HEK293T (cell line): ENCODE measurements around the gene GMDS.

Experiments
- CTCF ChIA-PET: fragments of 350-600 bp; formaldehyde crosslinking; extraction: SDS; loops from one replicate; lab custom pipeline; 2021; ENCODE audit warnings: antibody characterized with exemption, inconsistent platforms; lab: Yijun Ruan, JAX
- POLR2A ChIA-PET: fragments of 350-600 bp; formaldehyde crosslinking; extraction: SDS; loops from one replicate; lab custom pipeline; 2020; ENCODE audit warnings: antibody characterized with exemption, inconsistent platforms; lab: Yijun Ruan, JAX
- DNase-seq: peaks from one replicate; pipeline ENCODE4 v3.0.0; 2012; ENCODE audit warnings: mixed read lengths; ENCODE audit errors: extremely low spot score
- ARNT ChIP-seq: fragments of 450-650 bp; IDR thresholded peaks from 2 replicates; pipeline ENCODE4 v1.6.1; 2017; ENCODE audit warnings: mild to moderate bottlenecking
- BHLHE40 ChIP-seq: fragments of 450-650 bp; IDR thresholded peaks from 2 replicates; pipeline ENCODE4 v1.6.1; 2016; ENCODE audit warnings: mild to moderate bottlenecking, moderate library complexity, borderline replicate concordance
- CTBP1 ChIP-seq: fragments of 450-650 bp; IDR thresholded peaks from 2 replicates; pipeline ENCODE4 v1.6.1; 2016; ENCODE audit warnings: borderline replicate concordance
- ELF4 ChIP-seq: fragments of 450-650 bp; IDR thresholded peaks from 2 replicates; pipeline ENCODE4 v1.6.1; 2017; ENCODE audit warnings: antibody characterized with exemption
- FOXA1 ChIP-seq: fragments of 450-650 bp; IDR thresholded peaks from 2 replicates; pipeline ENCODE4 v1.6.1; 2016; ENCODE audit warnings: mild to moderate bottlenecking
- FOXK2 ChIP-seq: fragments of 450-650 bp; IDR thresholded peaks from 2 replicates; pipeline ENCODE4 v1.6.1; 2016; ENCODE audit warnings: mild to moderate bottlenecking
- FOXM1 ChIP-seq: fragments of 450-650 bp; IDR thresholded peaks from 2 replicates; pipeline ENCODE4 v1.6.1; 2017; ENCODE audit warnings: mild to moderate bottlenecking, borderline replicate concordance
- HDGF ChIP-seq: fragments of 450-650 bp; IDR thresholded peaks from 2 replicates; pipeline ENCODE4 v1.6.1; 2017; ENCODE audit warnings: antibody characterized with exemption, borderline replicate concordance
- L3MBTL2 ChIP-seq: fragments of 450-650 bp; conservative IDR thresholded peaks from 2 replicates; pipeline ENCODE4 v1.6.1; 2016; ENCODE audit warnings: mild to moderate bottlenecking
- LEF1 ChIP-seq: fragments of 450-650 bp; IDR thresholded peaks from 2 replicates; pipeline ENCODE4 v1.6.1; 2017; ENCODE audit warnings: mild to moderate bottlenecking, borderline replicate concordance
- NFRKB ChIP-seq: fragments of 450-650 bp; IDR thresholded peaks from 2 replicates; pipeline ENCODE4 v1.6.1; 2016; ENCODE audit warnings: mild to moderate bottlenecking, moderate library complexity
- PKNOX1 ChIP-seq: fragments of 450-650 bp; IDR thresholded peaks from 2 replicates; pipeline ENCODE4 v1.6.1; 2016
- SP1 ChIP-seq: fragments of 450-650 bp; IDR thresholded peaks from 2 replicates; pipeline ENCODE4 v1.6.1; 2017
- SUZ12 ChIP-seq: fragments of 450-650 bp; IDR thresholded peaks from 2 replicates; pipeline ENCODE4 v1.6.1; 2016; ENCODE audit warnings: mild to moderate bottlenecking
- TARDBP ChIP-seq: fragments of 450-650 bp; IDR thresholded peaks from 2 replicates; pipeline ENCODE4 v1.6.1; 2016
- ZNF384 ChIP-seq: fragments of 450-650 bp; IDR thresholded peaks from 2 replicates; pipeline ENCODE4 v1.6.1; 2016

Gene GMDS

GRCh38 chr6:1860756-1861348, 384.6 kb downstream of the GMDS start:
- no peak for DNase-seq
- POLR2A ChIA-PET: no interaction called here
- TF ChIP-seq NFRKB: no peak
- TF ChIP-seq TARDBP: no peak
- no peak for TF ChIP-seq SUZ12
- TF ChIP-seq PKNOX1: no peak
- no peak for TF ChIP-seq ARNT
- TF ChIP-seq ELF4: no peak
- TF ChIP-seq ZNF384: no peak
- TF ChIP-seq BHLHE40: no peak
- no peak for TF ChIP-seq HDGF
- TF ChIP-seq FOXM1: no peak
- TF ChIP-seq FOXK2: no peak
- TF ChIP-seq L3MBTL2: no peak
- TF ChIP-seq CTBP1: no peak
- no peak for TF ChIP-seq SP1
- TF ChIP-seq FOXA1: no peak
- no peak for TF ChIP-seq LEF1
- CTCF ChIA-PET: no interaction called here

- POLR2A ChIA-PET: interaction anchor here (1.1 kb wide), 1 partner anchor 47 kb away, joined by 3 read pairs; no protein-coding TSS in a partner anchor
These were observed 386.5 kb downstream of the GMDS start for GRCh38 chr6:1858859-1859258.

GRCh38 chr6:1858196-1858595, 387.2 kb downstream of the GMDS start:
- CTCF ChIA-PET: interaction anchor here (0.5 kb wide), 1 partner anchor 11 kb away, joined by 4 read pairs; no protein-coding TSS in a partner anchor
- no peak for DNase-seq
- POLR2A ChIA-PET: interaction anchor here (1.0 to 1.1 kb wide), 2 partner anchors 46 to 95 kb away, joined by 3 to 4 read pairs; no protein-coding TSS in a partner anchor
- TF ChIP-seq LEF1: no peak
- no peak for TF ChIP-seq HDGF
- TF ChIP-seq BHLHE40: no peak
- no peak for TF ChIP-seq PKNOX1
- TF ChIP-seq ZNF384: no peak
- no peak for TF ChIP-seq ARNT
- no peak for TF ChIP-seq SP1
- no peak for TF ChIP-seq NFRKB
- no peak for TF ChIP-seq FOXA1
- no peak for TF ChIP-seq SUZ12
- no peak for TF ChIP-seq FOXM1
- TF ChIP-seq TARDBP: no peak
- no peak for TF ChIP-seq FOXK2
- TF ChIP-seq L3MBTL2: no peak

More at GRCh38 chr6:1858859-1859258, 386.5 kb downstream of the GMDS start:
- no peak for DNase-seq
- TF ChIP-seq FOXM1: no peak
- no peak for TF ChIP-seq FOXK2
- TF ChIP-seq BHLHE40: no peak
- TF ChIP-seq ELF4: no peak
- TF ChIP-seq SUZ12: no peak
- TF ChIP-seq FOXA1: no peak
- no peak for TF ChIP-seq PKNOX1
- TF ChIP-seq NFRKB: no peak
- no peak for TF ChIP-seq LEF1
- no peak for TF ChIP-seq ZNF384
- TF ChIP-seq ARNT: no peak
- TF ChIP-seq CTBP1: no peak
- CTCF ChIA-PET: no interaction called here

GRCh38 chr6:1856381-1856780, 389.0 kb downstream of the GMDS start:
- no peak for DNase-seq
- ChIA-PET CTCF (interaction anchor here (0.5 to 1.4 kb wide), 6 partner anchors 14 to 255 kb away, joined by 3 to 5 read pairs (median 4); no protein-coding TSS in a partner anchor), POLR2A (interaction anchor here (0.7 kb wide), 1 partner anchor 250 kb away, joined by 3 read pairs; no protein-coding TSS in a partner anchor)
- TF ChIP-seq FOXK2 (no peak), PKNOX1 (peak; percentile 66), SUZ12 (no peak), CTBP1 (peak; percentile 69), LEF1 (no peak)

- TF ChIP-seq HDGF (no peak), SUZ12 (no peak), ELF4 (no peak), LEF1 (no peak), CTBP1 (no peak), BHLHE40 (no peak), ARNT (no peak), SP1 (no peak)
- ChIA-PET POLR2A (interaction anchor here (0.7 kb wide), 1 partner anchor 249 kb away, joined by 3 read pairs; no protein-coding TSS in a partner anchor), CTCF (interaction anchor here (0.6 to 1.4 kb wide), 4 partner anchors 17 to 254 kb away, joined by 3 to 5 read pairs (median 4); no protein-coding TSS in a partner anchor)
- DNase-seq: no peak
These were observed 389.5 kb downstream of the GMDS start for GRCh38 chr6:1855890-1856289.
